Activated T-cell treated with anti-CD3 and anti-CD28 coated beads, Interleukin-2, amount 50 U/mL, for 4 hours (primary cell): ENCODE measurements around the gene IFT43. TPM values are rescaled to one million over a fixed set of nuclear protein-coding genes. Genes with fewer than 3 reads are reported as not detected.

ENCODE experiments used
- ATAC-seq, 2 donors: fragments of 200-7000 bp; cut with Tn5 transposase; one replicate each; pipeline ENCODE4 v1.10.0; 2021
- DNase-seq: peaks from one replicate; pipeline ENCODE4 v3.0.0-alpha.2; 2020
- H3K27me3 Mint-ChIP-seq: one replicate; pipeline ENCODE4 v1.8.0; 2021; ENCODE audit warnings: low read depth, mixed read lengths
- H3K36me3 Mint-ChIP-seq: one replicate; pipeline ENCODE4 v1.8.0; 2022; ENCODE audit warnings: mixed read lengths; ENCODE audit not compliant: insufficient read depth
- H3K4me1 Mint-ChIP-seq: one replicate; pipeline ENCODE4 v1.8.0; 2021; ENCODE audit warnings: low read depth, mixed read lengths
- H3K4me3 Mint-ChIP-seq: one replicate; pipeline ENCODE4 v1.8.0; 2021; ENCODE audit warnings: mild to moderate bottlenecking, moderate library complexity, mixed read lengths
- H3K9me3 Mint-ChIP-seq: one replicate; pipeline ENCODE4 v1.8.0; 2021; ENCODE audit warnings: mixed read lengths
- total RNA-seq, 3 donors: library from RNA; stranded (reverse); gene quantifications; one replicate each; pipeline ENCODE4 v1.2.1, GENCODE V29; 2021

The IFT43 gene
- total RNA-seq, 3 donors from 2014 or later = 11.6 to 13.1 (median 12.3) TPM

GRCh38 chr14:76055330-76055729 is 69.8 kb downstream of the IFT43 start:
- DNase-seq (no peak), ATAC-seq (no peak)
- H3K4me1 Mint-ChIP-seq = no peaks in the 10 kb centered on the region
- H3K9me3 Mint-ChIP-seq = no peaks in the 10 kb centered on the region
- no peak overlapping the region for H3K4me3 Mint-ChIP-seq
- H3K27me3 Mint-ChIP-seq = no peaks in the 10 kb centered on the region
- peaks cover 11% of the 10 kb centered on the region for H3K36me3 Mint-ChIP-seq

DNA sequence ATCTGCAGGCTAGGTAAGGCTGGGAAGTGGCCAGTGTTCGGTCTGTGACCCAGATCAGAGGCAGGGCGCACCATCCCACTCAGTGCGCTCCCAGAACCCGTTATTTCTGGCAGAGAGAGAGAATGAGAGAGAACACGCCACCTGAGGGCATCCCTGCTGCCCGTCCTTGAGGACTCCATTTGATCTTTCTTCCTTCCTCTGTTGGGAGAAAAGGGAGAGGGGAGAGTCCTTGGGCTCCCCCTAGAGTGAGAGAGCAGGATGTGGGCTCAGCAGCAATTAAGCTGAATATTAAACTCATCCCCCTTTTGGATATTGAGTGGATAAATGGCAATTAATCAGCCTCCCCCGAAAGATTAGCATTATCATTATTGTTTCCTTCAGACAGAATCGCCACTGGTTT is 70.6 kb downstream of the IFT43 start:
- no peak for ATAC-seq

DNA sequence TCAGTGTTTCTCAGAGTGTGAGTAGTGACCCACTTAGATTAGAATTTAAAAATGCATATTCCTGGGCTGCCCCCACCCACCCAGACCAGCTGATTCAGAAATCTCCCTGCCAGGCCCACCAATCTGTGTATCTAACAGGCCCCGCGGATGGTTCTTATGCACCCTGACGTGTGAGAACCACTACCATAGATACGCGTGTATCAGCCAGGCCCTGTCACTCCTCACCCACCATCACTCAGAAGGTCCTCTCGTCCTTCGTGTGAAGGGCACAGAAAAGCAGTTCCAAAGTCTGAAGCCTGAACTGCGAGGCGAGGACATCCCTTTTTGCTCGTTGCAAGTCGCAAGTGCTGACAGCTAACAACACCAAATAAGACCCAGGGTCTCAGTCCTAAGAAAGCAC is 72.4 kb downstream of the IFT43 start:
- Mint-ChIP-seq H3K4me1 (no peaks in the 10 kb centered on the region), H3K4me3 (no peak overlapping the region), H3K36me3 (peaks cover 17% of the 10 kb centered on the region), H3K27me3 (no peaks in the 10 kb centered on the region), H3K9me3 (no peaks in the 10 kb centered on the region)
- DNase-seq (no peak), ATAC-seq (no peak)

More for the DNA sequence above, 70.6 kb downstream of the IFT43 start:
- Mint-ChIP-seq H3K9me3 (no peaks in the 10 kb centered on the region), H3K4me1 (no peaks in the 10 kb centered on the region), H3K36me3 (peaks cover 12% of the 10 kb centered on the region), H3K4me3 (no peak overlapping the region), H3K27me3 (no peaks in the 10 kb centered on the region)
- no peak for DNase-seq

GRCh38 chr14:76063327-76063726 is 77.8 kb downstream of the IFT43 start:
- Mint-ChIP-seq H3K36me3 (peaks cover 43% of the 10 kb centered on the region), H3K4me1 (no peaks in the 10 kb centered on the region), H3K27me3 (no peaks in the 10 kb centered on the region), H3K9me3 (peaks cover 8% of the 10 kb centered on the region), H3K4me3 (no peak overlapping the region)
- no peak for ATAC-seq
- no peak for DNase-seq

GRCh38 chr14:76065519-76065918 is 80.0 kb downstream of the IFT43 start:
- no peaks in the 10 kb centered on the region for H3K27me3 Mint-ChIP-seq
- peaks cover 40% of the 10 kb centered on the region for H3K36me3 Mint-ChIP-seq
- ATAC-seq (no peak), DNase-seq (no peak)
- no peak overlapping the region for H3K4me3 Mint-ChIP-seq
- no peaks in the 10 kb centered on the region for H3K4me1 Mint-ChIP-seq
- peaks cover 8% of the 10 kb centered on the region for H3K9me3 Mint-ChIP-seq

DNA sequence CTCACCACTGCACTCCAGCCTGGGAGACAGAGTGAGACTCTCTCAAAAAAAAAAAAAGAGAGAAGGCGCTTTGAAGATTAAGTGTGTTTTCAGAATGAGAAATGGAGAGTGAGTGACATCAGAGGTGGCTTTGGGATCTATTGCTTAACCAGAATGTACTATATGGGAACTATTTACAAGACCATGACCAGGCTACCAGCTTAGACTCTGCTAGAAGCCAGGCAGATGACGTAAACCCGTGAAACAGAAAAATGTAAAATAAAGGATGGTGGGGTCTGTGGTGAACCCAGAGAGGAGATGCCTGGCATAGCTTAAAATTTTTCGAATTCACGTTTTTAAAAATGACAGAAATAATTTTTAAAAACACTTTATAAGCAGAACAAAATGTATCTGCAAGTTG is 82.0 kb downstream of the IFT43 start:
- Mint-ChIP-seq H3K36me3 (peaks cover 43% of the 10 kb centered on the region), H3K9me3 (peaks cover 8% of the 10 kb centered on the region), H3K27me3 (no peaks in the 10 kb centered on the region), H3K4me1 (no peaks in the 10 kb centered on the region), H3K4me3 (no peak overlapping the region)
- DNase-seq (no peak), ATAC-seq (no peak)

GRCh38 chr14:76073717-76074116 is 88.2 kb downstream of the IFT43 start:
- H3K9me3 Mint-ChIP-seq = no peaks in the 10 kb centered on the region
- no peak for DNase-seq
- H3K36me3 Mint-ChIP-seq = peaks cover 19% of the 10 kb centered on the region
- no peaks in the 10 kb centered on the region for H3K4me1 Mint-ChIP-seq
- no peak overlapping the region for H3K4me3 Mint-ChIP-seq
- no peak for ATAC-seq
- no peaks in the 10 kb centered on the region for H3K27me3 Mint-ChIP-seq

DNA sequence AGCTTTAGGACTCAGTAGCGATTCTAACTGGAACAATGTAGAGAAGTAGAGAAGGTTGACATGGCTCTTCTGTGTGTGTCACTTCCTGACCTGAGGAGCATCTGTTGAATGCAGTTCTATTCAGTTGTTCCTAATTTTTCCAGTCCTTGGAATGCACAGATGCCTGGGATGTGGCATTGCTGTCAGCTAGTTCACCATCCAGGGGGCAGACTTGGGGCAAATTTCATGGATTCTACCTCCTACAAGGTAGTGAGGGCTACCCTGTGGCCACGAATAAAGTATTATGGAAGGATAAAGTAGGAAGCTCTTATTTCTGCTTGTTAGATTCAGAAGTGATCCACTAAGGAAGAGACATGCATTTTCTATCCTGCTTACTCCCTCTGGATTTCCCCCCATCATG is 91.8 kb downstream of the IFT43 start:
- no peaks in the 10 kb centered on the region for H3K27me3 Mint-ChIP-seq
- no peaks in the 10 kb centered on the region for H3K4me1 Mint-ChIP-seq
- H3K36me3 Mint-ChIP-seq = peaks cover 7% of the 10 kb centered on the region
- no peaks in the 10 kb centered on the region for H3K9me3 Mint-ChIP-seq
- ATAC-seq (no peak), DNase-seq (no peak)
- no peak overlapping the region for H3K4me3 Mint-ChIP-seq

DNA sequence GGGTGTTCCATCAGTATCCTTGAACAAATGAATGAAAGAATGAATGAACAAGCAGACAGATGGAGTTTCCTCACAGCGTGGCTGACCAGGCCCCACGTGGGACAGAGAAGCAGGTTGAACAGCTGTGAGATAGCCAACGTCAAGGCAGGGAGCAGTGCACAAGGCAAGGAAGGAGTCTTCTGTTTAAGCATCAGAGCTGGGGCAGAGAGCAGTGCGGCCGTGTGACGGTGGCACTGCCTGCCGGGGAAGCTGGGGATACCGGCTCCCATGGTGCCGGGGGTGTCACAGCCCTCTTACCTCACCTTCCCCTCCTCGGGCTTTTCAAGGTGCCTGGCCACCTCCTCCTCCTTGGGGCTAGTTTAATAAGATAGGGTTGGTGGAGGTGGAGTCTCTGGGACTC is 92.9 kb downstream of the IFT43 start:
- no peaks in the 10 kb centered on the region for H3K4me1 Mint-ChIP-seq
- H3K4me3 Mint-ChIP-seq = no peak overlapping the region
- H3K36me3 Mint-ChIP-seq = peaks cover 7% of the 10 kb centered on the region
- ATAC-seq = no peak
- no peaks in the 10 kb centered on the region for H3K27me3 Mint-ChIP-seq
- DNase-seq = no peak
- H3K9me3 Mint-ChIP-seq = no peaks in the 10 kb centered on the region

DNA sequence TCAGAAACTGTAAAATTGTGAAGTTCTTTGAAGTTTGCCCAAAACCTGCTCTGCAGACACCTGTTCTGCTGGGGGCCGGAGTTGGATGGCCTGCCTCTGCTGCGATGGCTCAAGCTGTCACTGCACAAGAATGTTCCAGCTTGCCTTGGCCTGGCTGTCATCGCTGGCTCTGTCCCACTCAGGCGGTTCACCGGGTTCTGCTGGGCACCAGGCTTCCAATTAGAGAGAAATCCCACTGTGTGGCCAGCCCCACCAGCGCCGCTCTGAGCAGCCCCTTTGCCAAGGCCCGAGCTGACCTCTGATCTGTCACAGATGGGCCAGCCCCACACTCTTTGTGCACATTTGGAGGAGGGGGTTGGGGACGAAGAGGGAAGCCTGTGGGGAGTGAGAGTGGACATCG is 94.5 kb downstream of the IFT43 start:
- H3K27me3 Mint-ChIP-seq = no peaks in the 10 kb centered on the region
- H3K36me3 Mint-ChIP-seq = peaks cover 1% of the 10 kb centered on the region
- H3K4me3 Mint-ChIP-seq = no peak overlapping the region
- no peaks in the 10 kb centered on the region for H3K4me1 Mint-ChIP-seq
- no peaks in the 10 kb centered on the region for H3K9me3 Mint-ChIP-seq
- DNase-seq (no peak), ATAC-seq (no peak)

DNA sequence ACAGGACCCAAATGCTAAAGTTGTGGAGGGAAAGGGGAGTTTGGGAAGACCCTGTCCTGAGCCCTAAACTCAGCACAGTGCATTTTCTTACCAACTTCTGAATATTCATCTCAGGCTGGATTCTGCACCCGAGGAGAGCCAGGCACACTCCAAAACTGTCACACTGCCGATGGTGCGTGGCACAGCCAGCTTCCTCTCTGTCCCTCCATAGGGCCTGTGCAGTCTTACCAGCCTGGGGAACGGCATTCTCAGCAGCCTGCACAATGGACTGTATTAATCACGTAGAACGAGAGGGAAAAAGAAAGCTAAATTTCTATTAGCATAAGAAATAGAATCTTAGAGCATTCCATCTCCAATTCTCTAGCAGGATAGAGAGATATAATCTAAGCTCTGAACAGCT is 94.9 kb downstream of the IFT43 start:
- Mint-ChIP-seq H3K4me3 (no peak overlapping the region), H3K4me1 (no peaks in the 10 kb centered on the region)

DNA sequence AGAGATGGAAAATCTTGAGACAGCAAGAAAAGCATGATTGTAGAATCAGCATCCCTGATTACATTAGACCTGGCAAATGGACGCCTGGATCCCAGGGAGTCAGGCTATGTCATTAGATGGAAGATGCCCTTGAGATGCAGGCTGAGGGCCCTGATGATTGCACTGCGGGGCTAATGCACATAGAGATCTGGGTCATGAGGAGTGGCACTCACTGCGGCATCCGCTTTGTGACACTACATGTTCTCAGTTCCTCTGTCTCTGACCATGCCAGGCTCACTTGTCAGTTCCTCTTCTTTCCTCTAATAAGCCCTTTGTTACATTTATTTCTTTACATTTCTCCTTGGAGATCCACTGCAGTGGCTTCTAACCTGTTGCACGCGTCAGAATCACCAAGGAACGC is 96.1 kb downstream of the IFT43 start:
- no peaks in the 10 kb centered on the region for H3K27me3 Mint-ChIP-seq
- no peaks in the 10 kb centered on the region for H3K36me3 Mint-ChIP-seq
- DNase-seq = no peak
- H3K4me1 Mint-ChIP-seq = no peaks in the 10 kb centered on the region
- no peak overlapping the region for H3K4me3 Mint-ChIP-seq
- no peaks in the 10 kb centered on the region for H3K9me3 Mint-ChIP-seq
- no peak for ATAC-seq

More for the DNA sequence above, 94.9 kb downstream of the IFT43 start:
- ATAC-seq (no peak), DNase-seq (no peak)
- H3K27me3 Mint-ChIP-seq = no peaks in the 10 kb centered on the region
- no peaks in the 10 kb centered on the region for H3K9me3 Mint-ChIP-seq
- H3K36me3 Mint-ChIP-seq = no peaks in the 10 kb centered on the region

- peaks cover 2% of the 10 kb centered on the region for H3K27me3 Mint-ChIP-seq
- ATAC-seq = no peak
- no peaks in the 10 kb centered on the region for H3K9me3 Mint-ChIP-seq
- no peak for DNase-seq
- no peaks in the 10 kb centered on the region for H3K36me3 Mint-ChIP-seq
- H3K4me1 Mint-ChIP-seq = no peaks in the 10 kb centered on the region
- H3K4me3 Mint-ChIP-seq = no peak overlapping the region
These were observed 98.5 kb downstream of the IFT43 start for GRCh38 chr14:76083796-76084765.

- Mint-ChIP-seq H3K27me3 (peaks cover 2% of the 10 kb centered on the region), H3K36me3 (no peaks in the 10 kb centered on the region), H3K4me1 (no peaks in the 10 kb centered on the region), H3K9me3 (no peaks in the 10 kb centered on the region), H3K4me3 (no peak overlapping the region)
- no peak for ATAC-seq
- DNase-seq = no peak
These were observed 99.8 kb downstream of the IFT43 start for GRCh38 chr14:76085358-76085757.

- Mint-ChIP-seq H3K27me3 (peaks cover 3% of the 10 kb centered on the region), H3K36me3 (no peaks in the 10 kb centered on the region), H3K9me3 (no peaks in the 10 kb centered on the region), H3K4me3 (no peak overlapping the region), H3K4me1 (no peaks in the 10 kb centered on the region)
- no peak for DNase-seq
- no peak for ATAC-seq
These were observed 101.1 kb downstream of the IFT43 start for GRCh38 chr14:76086636-76087035.
